Activated CD4-positive, CD25-positive, alpha-beta regulatory T cell treated with anti-CD3 and anti-CD28 coated beads, Interleukin-2, amount 50 U/mL, for 72 hours (primary cell): ENCODE data around the gene ELOVL4.

Source experiments
- DNase-seq: peaks from one replicate; pipeline ENCODE4 v3.0.0; 2021

The ELOVL4 gene

DNA sequence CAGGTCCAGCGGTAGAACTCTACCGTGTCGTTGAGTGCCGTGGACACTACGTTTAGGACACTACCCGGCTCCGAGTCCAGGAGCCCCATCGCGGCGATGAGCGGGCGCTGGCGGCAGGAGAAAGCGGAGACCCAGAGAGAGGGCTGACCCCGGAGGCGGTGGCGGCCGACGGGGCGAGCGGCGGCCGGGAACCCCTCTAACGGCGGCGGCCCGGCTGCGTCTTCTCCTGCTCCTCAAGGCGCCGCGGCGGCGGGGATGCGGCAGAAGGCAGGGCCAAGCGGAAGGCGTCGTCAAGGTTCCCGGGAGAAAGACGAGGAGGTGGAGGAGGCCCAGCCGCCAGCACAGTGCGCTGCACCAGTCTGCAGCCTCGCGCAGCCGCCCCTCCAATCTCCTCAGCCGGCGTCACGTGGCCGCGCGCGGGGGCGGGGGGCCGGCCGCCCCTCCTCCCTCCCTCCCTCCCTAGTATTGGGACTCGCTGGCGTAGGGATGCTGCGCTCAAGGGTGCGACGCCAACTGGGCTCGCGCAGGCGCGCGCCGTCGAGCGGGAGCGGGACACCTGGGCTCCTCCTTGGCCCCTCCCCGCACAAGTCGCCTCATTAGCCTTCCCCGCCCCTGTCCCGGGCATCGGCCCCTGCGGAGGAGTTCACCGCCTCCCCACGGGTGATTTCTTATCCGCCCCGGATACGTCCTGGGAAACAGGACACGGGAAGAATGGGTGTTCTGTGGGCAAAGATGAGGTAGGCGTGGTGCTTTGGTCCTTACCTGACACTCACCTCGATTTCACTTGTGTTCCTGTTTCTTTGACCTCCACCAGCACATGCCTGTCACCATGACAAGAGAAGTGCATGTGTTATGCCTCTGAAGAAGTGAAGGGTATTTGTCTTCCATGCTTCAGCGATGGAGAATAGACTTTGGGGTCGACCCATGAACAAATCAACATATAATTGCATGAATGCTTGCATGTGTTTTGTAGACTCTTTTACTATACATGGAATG lies at the start of gene ELOVL4:
ELOVL4 (minus strand) TSS at position 363 of the 996 bp plus-strand sequence; CDS start at position 89, 274 bp downstream.
- DNase-seq = peak; percentile 41

DNA sequence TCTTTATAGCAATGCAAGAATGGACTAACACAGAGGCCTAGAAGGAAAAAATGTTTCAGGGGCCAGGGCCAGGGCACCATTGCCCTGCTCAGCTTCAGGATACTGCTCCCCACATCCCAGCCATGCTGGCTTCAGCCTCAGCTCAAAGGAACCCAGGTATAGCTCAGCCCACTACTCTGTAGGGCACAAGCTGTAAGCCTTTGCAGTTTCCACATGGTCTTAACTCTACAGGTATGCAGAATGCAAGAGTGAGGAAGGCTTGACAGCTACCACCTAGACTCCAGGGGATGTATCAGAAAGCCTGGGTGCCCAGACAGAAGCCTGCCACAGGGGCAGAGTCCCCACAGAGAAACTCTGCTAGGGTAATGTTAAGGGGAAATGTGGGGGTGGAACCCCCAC lies 46.6 kb upstream of the ELOVL4 start:
- DNase-seq = no peak

DNA sequence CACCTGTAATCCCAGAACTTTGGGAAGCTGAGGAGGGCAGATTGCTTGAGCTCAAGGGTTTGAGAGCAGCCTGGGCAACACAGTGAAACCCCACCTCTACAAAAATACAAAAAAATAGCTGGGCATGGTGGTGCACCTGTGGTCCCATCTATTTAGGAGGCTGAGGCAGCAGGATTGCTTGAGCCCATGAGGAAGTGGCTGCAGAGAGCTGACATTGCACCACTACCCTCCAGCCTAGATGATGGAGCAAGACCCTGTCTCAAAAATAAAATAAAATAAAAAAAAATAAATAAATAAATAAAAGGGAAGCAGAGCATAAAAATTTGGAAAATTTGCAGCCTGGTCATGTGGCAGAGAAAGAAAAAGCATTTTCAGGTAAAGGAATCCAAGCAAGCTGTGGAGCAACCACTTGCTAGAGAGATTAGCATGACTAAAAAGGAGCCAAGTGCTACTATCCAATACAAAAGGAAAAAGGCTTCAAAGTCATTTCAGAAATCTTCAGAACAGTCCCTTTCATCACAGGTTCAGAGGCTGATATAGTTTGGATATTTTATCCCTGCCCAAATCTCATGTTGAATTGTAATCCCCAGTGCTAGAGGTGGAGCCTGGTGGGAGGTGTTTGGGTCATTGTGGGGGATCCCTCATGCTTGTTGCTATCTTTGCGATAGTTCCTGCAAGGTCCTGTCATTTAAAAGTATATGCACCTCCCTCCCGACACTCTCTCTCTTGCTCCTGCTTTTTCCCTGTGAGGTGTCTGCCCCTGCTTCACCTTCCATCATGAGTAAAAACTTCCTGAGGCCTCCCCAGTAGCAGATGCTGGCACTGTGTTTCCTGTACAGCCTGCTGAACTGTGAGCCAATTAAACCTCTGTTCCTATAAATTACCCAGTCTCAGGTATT lies 45.9 kb upstream of the ELOVL4 start:
- no peak for DNase-seq

DNA sequence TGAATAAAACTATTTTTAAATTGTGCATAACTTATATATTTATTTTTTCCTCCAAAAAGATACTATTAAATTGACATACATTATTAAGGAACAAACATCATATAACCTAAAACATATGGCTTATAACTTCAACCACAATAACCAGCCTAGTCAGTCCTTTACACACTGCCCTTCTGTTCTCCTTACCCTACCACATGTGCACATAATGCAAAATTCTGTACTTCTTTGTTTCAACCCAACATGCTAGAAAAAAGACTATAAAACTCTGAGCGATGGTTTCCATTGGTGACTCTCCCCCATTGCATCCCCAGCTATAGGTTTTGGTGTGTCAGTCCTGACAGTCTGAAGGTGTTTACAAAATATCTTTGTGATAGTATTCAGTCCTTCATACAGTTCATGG lies 42.3 kb upstream of the ELOVL4 start:
- DNase-seq = no peak

DNA sequence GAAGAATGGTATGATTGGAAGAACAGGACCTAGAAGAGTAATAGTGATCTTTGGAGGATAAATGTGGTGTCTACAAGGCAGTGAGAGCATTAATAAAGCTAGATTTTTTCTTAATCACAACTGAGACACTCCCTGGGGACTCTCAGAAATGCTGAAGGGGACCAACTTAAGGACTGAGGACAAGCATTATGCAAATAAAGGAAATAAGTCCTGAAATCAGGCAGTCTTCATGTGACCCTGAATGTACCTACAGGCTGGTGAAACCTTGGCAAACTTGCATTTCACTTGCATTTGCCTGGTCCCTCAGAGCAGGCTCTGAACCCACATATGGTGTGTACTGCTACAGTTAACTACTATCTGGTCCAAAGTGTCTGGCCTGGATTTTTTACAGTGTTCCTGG lies 37.8 kb upstream of the ELOVL4 start:
- no peak for DNase-seq

DNA sequence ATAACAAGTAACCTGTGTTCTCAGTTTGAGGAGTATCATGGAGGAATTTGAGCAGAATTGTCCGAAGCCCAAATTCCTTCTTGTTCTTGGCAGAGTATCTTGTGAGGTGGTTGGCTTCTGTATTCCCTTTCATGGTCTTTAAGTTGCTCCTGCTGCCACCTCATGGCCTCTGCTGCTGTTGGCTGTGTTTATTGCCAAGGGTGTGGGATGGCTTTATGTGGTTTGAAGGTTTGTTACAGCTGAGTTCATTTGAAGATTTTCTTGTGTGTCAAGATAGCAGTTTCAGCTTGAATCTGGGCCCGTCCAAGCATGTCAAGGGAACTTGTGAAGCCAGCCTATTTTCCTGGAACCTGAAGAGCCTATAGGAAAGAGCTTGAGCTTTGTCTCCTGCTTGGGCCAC lies 36.9 kb upstream of the ELOVL4 start:
- DNase-seq = no peak

DNA sequence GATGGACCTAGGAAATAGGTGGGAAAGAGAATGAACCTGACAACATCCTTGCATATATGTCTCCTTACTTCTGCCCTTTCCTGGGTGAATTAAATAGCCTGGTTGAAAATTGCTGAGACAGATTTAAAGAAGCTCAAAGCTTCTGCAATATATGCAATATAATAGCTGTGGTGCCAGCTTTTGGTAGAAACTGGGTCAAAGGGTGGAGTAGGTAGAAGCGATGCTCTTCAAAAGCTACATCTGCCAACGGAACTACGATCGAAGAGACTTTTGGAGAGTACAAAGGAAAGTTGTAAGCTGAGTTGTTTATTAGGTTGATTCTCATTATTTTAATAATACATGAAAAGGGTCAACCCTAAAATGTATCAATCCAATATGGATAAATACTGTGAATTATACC lies 34.3 kb upstream of the ELOVL4 start:
- DNase-seq = no peak

DNA sequence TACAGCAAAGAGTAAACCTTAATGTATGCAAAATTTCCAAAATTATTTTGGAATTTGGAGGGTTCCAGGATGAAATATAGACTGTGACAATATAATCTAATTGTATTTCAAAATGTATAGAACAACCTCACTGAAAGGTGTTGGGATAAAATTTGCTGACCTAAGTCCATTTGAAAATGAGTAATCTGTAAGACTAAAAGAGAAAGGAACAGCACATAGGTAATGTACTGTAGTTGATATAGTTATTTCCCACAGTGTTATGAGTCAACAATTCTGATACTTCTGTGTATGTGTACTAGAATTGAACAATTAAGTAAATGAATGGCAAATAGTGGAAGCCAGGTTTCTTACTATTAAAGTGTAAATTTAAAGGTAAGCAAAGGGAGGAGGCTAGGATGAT lies 23.8 kb upstream of the ELOVL4 start:
- no peak for DNase-seq

DNA sequence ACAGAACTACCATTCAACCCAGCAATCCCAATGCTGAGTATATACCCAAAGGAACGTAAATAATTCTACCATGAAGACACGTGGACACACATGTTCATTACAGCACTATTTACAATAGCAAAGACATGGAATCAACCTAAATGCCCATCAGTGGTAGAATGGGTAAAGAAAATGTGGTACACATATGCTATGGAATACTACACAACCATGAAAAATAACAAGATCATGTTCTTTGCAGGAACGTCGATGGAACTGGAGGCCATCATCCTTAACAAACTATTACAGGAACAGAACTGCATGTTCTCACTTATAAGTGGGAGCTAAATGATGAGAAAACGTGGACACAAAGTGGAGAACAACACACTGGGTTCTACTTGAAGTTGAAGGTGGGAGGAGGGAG lies 22.4 kb upstream of the ELOVL4 start:
- no peak for DNase-seq

DNA sequence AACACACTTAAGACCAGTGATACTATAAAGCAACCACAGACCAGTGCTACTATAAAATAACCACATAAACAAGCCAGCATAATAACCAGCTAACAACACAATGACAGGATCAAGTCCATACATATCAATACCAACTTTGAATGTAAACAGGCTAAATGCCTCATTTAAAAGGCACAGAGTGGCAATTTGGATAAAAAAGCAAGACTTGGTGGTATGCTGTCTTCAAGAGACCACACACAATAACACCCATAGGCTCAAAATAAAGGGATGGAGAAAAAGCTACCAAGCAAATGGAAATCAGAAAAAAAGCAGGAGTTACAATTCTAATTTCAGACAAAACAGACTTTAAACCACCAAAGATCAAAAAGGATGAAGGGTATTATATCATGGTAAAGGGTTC lies 19.8 kb upstream of the ELOVL4 start:
- DNase-seq = no peak

DNA sequence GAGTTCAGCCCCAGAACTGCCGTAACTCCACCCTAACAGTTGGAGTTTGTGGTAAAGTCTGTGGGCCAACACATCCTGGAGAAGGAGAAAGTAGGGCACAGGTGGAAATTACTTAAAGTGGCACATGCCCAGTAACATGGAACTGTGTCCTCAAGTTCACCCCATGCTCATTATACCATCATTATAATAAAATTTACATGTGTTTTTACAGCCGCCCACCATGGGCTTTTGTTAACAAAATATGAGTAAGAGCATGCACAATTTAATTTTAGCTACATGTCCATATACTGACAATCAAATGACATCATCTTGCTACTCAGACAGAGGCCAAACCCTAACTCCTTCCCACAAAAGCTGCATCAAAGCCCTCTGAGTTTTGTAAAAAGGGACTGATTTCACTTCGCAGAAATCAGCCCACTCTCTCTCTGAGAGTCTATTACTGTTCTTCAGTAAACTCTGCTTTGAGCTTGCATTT lies 17.3 kb upstream of the ELOVL4 start:
- no peak for DNase-seq

DNA sequence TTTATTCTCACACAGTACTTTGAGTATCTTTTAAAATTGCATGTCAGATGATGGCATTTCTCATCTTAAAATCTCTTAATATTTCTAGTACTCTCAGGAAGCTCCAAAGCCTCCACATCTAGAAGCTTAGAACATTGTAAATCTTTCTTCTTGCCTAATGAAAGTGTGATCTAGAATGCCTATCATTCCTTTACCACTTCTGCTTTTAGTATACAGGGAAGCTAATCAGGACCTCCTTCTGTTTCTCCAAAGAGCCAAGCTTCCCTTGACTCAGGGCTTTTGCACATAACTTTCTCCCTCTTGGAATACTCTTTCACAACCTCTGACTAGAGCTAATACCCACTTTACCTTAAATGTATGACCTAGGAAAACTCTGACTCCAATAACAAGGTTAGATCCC lies 7.5 kb upstream of the ELOVL4 start:
- DNase-seq = no peak

DNA sequence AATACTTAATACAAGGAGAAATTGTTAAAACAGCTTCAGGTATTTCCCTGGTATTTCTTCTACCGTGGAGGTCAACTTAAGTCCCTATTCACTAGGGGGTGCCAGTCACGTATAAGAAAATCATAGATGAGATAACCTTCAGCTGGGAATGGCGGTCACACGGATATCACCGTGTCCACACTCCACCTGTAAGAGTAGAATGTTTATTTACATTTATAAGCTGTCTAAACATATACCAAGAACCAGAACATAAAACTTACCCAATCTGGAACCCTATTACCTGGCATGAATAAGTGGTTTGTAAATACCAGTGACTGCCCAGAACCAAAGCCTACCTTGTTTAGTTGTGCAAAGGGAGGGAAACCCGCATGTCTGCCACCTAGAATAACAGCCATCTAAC lies 1.9 kb upstream of the ELOVL4 start:
- peak; percentile 52 for DNase-seq

DNA sequence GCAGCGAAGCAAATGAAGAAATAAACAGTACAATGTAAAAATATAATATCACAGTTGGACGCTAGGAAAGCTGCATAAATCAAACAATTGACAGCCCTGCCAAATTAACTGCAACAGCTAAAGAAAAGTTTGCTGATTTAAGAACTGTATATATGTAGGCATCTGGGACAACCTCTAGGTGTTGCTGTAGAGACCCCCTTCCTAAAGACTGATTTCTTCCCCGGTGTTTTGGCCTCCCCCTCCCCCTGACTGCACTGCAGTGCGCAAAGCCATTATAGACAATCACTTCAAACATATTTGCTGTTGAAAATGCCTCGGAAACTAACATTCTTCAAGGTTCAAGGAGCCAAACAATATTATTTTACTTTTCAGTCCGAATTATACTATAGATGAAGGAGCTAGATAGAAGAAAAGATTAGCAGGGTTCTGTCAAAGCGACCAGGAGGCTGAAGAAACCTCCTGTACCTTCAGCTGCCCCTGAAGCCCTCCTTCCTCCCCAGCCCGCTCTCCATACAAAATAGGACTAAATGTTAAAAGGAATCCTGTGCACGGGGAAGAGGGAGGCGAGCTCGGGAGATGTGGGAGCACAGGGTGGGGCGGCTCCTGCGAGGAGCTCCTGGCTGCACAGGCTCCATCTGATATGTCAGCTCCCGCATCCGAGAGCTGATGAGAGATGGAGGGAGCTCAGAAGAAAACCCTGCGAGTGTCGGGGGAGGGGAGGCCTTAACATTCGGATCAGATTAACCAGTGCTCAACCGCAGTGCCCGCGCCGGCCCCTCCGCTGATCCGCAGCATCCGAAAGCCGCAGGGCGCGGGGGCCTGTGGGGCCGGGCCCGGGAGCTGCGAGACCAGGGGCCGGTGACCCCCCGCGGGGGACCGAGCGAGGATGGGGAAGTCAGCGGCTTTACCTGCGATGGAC lies 822 bp downstream of the ELOVL4 start:
- peak; percentile 31 for DNase-seq

DNA sequence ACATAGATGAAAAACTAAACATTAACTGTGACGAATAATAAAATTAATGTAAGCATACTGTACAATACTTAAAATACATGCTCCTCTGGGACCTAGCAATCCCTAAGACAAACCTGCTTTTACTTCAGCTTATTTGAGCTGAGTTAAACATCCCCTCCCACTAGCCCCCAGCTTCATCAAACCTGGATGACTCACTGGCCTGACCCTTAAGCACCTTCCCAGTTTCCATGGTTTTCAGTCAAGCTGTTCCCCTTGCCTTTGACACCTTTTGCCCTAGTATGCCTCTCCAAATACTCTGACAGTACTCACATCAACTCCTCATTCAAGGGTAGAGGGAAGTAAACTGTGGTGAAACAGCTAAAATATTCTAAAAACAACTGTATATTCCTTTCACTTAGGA lies 4.2 kb downstream of the ELOVL4 start:
- DNase-seq = no peak

DNA sequence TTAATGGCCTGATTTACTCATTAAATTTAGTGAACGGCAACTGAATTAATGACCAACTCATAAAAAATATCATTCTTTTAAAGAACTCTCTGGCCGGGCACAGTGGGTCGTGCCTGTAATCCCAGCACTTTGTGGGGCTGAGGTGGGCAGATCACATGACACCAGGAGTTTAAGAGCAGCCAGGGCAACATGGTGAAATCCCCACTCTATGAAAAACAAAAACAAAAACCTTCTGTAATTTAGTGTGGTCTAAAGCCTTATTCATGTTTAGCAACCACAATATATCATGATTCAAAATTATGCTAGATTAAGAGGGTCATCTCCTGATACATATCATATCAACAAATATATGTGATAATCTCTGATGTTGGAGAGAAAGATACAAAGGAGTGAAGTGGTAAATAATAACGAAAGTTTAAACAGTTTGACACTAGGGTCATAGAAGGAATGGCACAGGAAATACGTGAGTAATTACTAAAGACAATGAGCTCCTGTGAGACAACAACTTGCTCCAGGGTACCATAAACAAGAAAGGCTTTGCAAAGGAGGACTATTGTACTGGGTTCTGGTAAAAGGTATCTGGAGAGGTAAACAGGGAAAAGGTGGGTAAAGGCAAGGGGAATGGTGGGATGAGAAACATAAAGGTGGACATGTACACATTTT lies 5.7 kb downstream of the ELOVL4 start:
- no peak for DNase-seq

DNA sequence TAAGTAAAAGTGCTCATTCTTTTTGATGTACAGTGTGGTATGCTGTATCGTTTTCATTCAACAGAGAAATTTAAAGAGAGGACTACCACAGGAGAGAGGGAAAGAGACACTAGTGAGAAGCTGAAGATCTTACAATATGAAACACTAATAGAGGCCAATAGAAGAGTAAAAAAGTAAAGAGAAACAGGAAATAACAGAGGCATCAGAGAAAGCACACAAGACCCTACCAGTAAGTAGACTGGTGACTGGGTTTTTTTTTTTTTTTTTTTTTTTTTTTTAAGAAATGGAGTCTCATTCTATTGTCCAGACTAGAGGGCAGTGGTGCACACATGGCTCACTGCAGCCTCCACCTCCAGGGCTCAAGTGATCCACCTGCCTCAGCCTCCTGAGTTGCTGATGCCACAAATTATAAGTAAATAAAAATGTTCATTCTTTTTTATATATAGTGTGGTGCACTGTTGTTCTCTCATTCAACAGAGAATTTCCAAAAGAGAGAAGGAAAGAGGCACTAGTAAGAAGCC lies 18.8 kb downstream of the ELOVL4 start:
- DNase-seq = no peak

DNA sequence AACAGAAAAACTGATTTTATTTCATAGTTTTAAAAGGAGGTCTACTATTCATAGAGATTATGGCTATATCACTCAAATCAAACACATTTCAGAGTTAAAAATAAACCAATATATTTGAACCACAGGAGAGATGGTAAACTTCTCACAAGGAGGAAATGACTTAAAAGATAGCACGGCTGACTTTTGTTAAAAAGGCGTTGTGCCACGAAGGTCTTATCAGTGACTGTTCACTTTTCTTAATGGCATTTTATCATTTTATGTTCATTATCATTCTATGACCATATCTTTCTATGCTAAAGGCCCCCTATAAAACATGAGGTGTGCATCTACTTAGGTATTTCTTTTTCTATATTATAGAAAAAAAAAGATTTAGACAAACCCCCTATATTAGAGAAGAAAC lies 19.6 kb downstream of the ELOVL4 start:
- DNase-seq = no peak

DNA sequence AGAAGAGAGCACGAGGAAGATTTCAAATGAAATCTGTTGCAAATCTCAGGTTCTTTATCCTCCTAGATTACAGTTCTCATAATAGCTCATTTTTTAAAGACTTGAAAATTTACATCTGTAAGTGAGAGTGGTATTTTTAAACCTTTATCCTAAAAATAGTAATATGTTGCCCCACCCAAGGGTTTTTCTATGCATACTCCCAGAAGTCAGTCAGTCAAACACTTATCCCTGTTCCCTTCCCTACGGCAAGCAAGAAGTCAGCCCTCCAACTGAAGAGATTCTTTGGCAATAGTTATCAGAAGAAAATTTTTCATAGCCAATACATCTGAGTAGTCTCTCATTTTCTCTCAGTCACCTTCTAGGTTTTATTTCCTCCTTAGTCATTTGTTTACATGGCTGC lies 24.1 kb downstream of the ELOVL4 start:
- DNase-seq = no peak

DNA sequence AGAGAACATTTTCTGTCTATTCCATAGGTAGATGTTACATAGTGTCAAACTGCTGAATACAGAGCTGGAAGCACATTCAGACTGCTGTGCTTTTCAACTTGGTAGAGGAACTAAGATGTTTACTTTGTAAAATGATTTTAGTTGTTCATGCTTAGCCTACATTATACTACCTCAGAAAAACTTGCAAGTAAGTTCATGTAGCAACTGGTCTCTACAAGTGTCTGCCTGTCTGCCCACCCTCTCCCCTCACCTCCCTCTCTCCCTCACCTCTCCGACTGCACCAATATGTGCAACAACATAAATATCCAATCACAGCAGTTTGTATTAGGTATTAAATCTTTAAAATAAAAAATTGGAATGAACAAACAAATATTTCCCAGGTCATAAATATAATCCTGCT lies 25.3 kb downstream of the ELOVL4 start:
- DNase-seq = no peak

DNA sequence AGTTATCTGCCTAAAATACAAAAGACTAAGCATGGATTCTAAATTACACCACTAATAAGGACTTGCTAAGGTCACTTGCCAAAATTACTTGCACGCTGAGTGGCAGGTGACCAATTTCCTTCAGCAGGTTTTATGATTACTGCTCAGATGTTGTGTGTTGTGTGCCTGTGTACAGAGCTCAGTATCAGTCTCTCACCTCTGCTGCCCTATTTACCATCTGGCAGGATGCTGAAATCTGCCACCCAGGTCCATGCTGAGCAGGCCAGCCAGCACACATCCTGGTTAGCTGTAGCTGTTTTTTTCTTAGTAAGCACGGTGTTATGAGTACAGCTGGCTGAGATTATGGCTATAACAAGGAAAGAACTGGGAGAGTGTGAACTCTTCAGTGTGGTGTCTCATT lies 34.0 kb downstream of the ELOVL4 start:
- no peak for DNase-seq

DNA sequence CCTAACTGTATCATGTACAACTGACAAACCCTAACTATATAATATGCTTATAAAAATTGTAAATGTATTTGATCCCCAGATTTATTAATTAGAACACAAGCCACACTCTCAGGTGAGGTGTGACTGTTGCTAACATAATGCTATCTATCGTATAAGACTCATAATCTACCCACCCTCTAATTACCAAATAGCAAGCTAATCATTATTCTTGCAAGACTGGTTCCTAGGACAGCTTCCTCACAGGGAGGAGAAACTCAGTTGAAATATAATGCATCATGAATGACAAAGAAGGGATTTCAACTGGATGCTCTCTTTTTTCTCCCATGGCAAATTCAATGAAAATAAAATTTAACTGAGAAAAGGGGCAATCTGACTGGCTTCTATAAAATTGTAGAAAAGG lies 35.4 kb downstream of the ELOVL4 start:
- DNase-seq = no peak
